LNCAP (cell line): ENCODE results near the gene ACER2.

Experiments used
- CTCF ChIP-seq: fragments of 450-650 bp; IDR thresholded peaks from 2 replicates; pipeline ENCODE4 v1.5.1; 2017; ENCODE audit warnings: mild to moderate bottlenecking

The ACER2 gene

DNA sequence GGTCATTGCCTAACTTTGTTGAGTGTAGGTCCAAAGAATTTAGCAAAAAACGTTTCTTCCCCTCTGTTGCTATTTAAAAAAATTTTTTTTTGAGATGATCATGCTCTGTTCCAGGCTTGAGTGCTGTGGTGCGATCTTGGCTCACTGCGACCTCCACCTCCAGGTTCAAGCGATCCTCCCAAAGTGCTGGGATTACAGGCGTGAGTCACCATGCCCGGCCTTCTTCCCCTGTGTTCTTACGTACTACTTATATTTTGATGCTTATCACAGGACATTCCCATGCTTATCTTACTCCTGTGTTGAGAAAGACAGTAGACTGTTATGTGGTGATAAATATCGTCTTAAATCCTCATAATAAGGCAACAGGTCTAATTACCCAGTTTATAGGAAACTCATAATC lies 2.5 kb downstream of the ACER2 start:
- no peak for TF ChIP-seq CTCF

- no peak for TF ChIP-seq CTCF
Measured at GRCh38 chr9:19416143-19416542, 7.3 kb downstream of the ACER2 start.

DNA sequence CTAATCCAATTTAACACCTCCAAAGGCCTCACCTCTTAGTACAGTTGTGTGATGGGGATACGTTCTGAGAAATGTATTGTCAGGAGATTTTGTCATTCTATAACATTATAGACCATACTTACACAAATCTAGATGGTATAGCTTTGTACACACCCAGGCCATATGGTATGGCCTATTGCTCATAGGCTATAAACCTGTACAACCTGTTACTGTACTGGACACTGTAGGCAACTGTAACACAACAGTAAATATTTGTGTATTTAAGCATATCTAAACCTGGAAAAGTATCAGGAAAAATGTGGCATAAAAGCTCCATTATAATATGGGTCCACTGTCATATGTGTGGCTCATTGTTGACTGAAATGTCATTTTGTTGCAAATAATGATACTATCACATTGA lies 12.1 kb downstream of the ACER2 start:
- no peak for TF ChIP-seq CTCF

- TF ChIP-seq CTCF = no peak
Measured at GRCh38 chr9:19423163-19423562, 14.4 kb downstream of the ACER2 start.

DNA sequence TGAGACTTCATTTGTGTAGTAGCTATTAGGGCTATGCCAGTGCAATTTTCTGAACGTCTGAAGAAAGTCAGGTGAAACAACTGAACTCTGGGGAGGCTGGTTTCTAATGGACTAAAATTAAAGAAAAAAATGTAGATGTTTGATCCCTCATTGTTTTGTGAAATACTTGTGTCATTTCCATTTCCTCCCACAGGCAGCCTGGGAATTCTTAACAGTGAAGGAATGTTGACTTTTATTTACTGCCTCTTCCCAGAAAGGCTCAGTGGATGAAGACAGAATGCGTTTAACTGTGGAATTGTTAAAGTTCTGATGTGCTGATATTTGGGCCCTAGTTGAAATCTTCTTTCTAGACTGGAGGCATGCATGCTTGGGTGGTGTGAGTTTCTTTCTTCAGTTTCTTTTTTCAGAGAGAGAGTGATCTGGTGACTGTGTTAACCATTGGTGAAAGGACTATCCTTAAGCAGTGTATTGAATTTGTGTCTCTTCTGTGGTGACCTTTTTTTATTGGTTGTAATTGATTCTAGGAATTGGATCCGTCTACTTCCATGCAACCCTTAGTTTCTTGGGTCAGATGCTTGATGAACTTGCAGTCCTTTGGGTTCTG lies 15.5 kb downstream of the ACER2 start:
- TF ChIP-seq CTCF = no peak

- TF ChIP-seq CTCF = no peak
Measured at GRCh38 chr9:19429595-19429994, 20.8 kb downstream of the ACER2 start.

GRCh38 chr9:19430201-19430760 lies 21.5 kb downstream of the ACER2 start:
- TF ChIP-seq CTCF = no peak
